ENCODE data around the gene IYD.

DNA sequence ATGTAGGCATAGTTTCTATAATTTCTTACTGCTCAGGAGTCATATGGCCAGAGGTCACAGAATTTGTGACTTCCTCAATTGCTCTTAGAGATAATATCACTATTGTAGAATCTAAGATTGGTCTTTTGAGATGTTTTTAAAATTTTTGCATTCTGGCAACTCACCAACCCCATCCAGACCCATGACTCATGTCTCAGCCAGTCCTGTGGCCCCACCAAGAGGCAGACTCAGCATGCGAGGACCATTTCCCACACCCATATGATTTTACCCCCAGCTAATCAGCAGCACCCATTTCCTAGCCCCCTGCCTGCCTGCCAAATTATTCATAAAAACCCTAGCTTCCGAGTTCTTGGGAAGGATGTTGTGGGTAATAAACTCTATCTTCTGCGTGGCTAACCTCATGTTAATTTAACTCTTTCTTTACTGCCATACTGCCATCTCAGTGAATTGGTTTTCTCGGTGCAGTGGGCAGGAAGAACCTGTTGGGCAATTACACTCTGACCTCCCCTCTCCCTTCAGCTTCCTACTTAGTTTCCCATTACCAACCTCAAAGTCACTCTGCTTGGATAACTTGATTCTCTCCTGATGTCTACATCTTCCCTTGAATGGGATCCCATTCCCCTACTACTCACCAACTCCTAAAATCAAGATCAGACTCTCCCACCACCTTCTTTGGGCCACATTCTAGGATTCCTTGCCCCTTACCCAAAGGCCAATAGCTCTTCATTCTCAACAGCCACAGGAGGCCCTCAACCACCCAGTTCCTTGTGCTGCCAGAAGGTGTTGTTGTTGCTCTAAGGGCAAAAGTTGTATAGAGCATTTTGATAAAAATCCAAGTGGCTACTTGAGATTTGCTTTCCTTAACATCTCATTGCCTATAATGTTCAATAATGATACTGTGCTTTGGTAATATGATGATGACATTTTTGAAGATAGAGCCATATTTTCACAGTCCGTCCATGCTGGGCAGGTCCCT, 16.2 kb upstream of the IYD start:
- TF ChIP-seq CTBP1 (IDR thresholded peaks at IDR 0.05; ENCODE audit: borderline replicate concordance), result no peak
- no peak for TF ChIP-seq FOXM1 (IDR thresholded peaks at IDR 0.05; ENCODE audit: borderline replicate concordance)
- no peak for TF ChIP-seq TARDBP (IDR thresholded peaks at IDR 0.05)
- no peak for TF ChIP-seq ZNF384 (IDR thresholded peaks at IDR 0.05)
- TF ChIP-seq BHLHE40 (IDR thresholded peaks at IDR 0.05; ENCODE audit: borderline replicate concordance), result no peak
- TF ChIP-seq SP1 (IDR thresholded peaks at IDR 0.05), result no peak
- no peak for TF ChIP-seq HDGF (IDR thresholded peaks at IDR 0.05; ENCODE audit: borderline replicate concordance)

Data from HEK293T (cell line).